ES-I3 (cell line): ENCODE measurements around the gene MYH7.

Experiments
- H3K36me3 ChIP-seq: 2 replicates; pipeline ENCODE4 v1.6.1; 2013; ENCODE audit warnings: mild to moderate bottlenecking, low read length, control low read depth, moderate library complexity; ENCODE audit not compliant: insufficient read depth
- H3K4me1 ChIP-seq: 2 replicates; pipeline ENCODE4 v1.6.1; 2013; ENCODE audit warnings: mild to moderate bottlenecking, control low read depth, low read length; ENCODE audit not compliant: insufficient read depth
- H3K9ac ChIP-seq: 2 replicates; pipeline ENCODE4 v1.6.1; 2013; ENCODE audit warnings: low read depth, mild to moderate bottlenecking, low read length, moderate library complexity
- H3K9me3 ChIP-seq: 2 replicates; pipeline ENCODE4 v1.6.1; 2013; ENCODE audit warnings: mild to moderate bottlenecking, low read length, moderate library complexity; ENCODE audit not compliant: control insufficient read depth, insufficient read depth

The MYH7 gene

GRCh38 chr14:23385642-23386265 lies 49.7 kb downstream of the MYH7 start:
- no peaks in the 10 kb centered on the region for H3K9me3 ChIP-seq
- no peaks in the 10 kb centered on the region for H3K4me1 ChIP-seq
- no peaks in the 10 kb centered on the region for H3K36me3 ChIP-seq
- no peak overlapping the region for H3K9ac ChIP-seq

GRCh38 chr14:23385244-23385641 lies 50.2 kb downstream of the MYH7 start:
- Histone ChIP-seq H3K36me3 (no peaks in the 10 kb centered on the region), H3K9ac (no peak overlapping the region), H3K4me1 (no peaks in the 10 kb centered on the region), H3K9me3 (no peaks in the 10 kb centered on the region)

- Histone ChIP-seq H3K9ac (no peak overlapping the region), H3K36me3 (no peaks in the 10 kb centered on the region), H3K9me3 (no peaks in the 10 kb centered on the region), H3K4me1 (no peaks in the 10 kb centered on the region)
These were observed 50.9 kb downstream of the MYH7 start for GRCh38 chr14:23384364-23385080.

GRCh38 chr14:23382731-23383440 lies 52.6 kb downstream of the MYH7 start:
- no peaks in the 10 kb centered on the region for H3K4me1 ChIP-seq
- no peak overlapping the region for H3K9ac ChIP-seq
- no peaks in the 10 kb centered on the region for H3K36me3 ChIP-seq
- H3K9me3 ChIP-seq: no peaks in the 10 kb centered on the region

GRCh38 chr14:23382276-23382675 lies 53.2 kb downstream of the MYH7 start:
- Histone ChIP-seq H3K9ac (no peak overlapping the region), H3K4me1 (no peaks in the 10 kb centered on the region), H3K36me3 (no peaks in the 10 kb centered on the region), H3K9me3 (no peaks in the 10 kb centered on the region)

GRCh38 chr14:23381871-23382270 lies 53.6 kb downstream of the MYH7 start:
- Histone ChIP-seq H3K9me3 (no peaks in the 10 kb centered on the region), H3K36me3 (no peaks in the 10 kb centered on the region), H3K9ac (no peak overlapping the region), H3K4me1 (no peaks in the 10 kb centered on the region)

GRCh38 chr14:23380976-23381375 lies 54.5 kb downstream of the MYH7 start:
- H3K9me3 ChIP-seq: no peaks in the 10 kb centered on the region
- H3K4me1 ChIP-seq: no peaks in the 10 kb centered on the region; the same call in 1 of the 2 replicates
- no peak overlapping the region for H3K9ac ChIP-seq
- H3K36me3 ChIP-seq: no peaks in the 10 kb centered on the region

- no peak overlapping the region for H3K9ac ChIP-seq
- H3K9me3 ChIP-seq: no peaks in the 10 kb centered on the region
- no peaks in the 10 kb centered on the region for H3K36me3 ChIP-seq
- no peaks in the 10 kb centered on the region; the same call in 1 of the 2 replicates for H3K4me1 ChIP-seq
These were observed 55.1 kb downstream of the MYH7 start for GRCh38 chr14:23380197-23380914.

GRCh38 chr14:23379366-23380196 lies 55.9 kb downstream of the MYH7 start:
- H3K9ac ChIP-seq: no peak overlapping the region
- no peaks in the 10 kb centered on the region; the same call in 1 of the 2 replicates for H3K4me1 ChIP-seq
- no peaks in the 10 kb centered on the region for H3K36me3 ChIP-seq
- H3K9me3 ChIP-seq: no peaks in the 10 kb centered on the region

- H3K9ac ChIP-seq: no peak overlapping the region
- no peaks in the 10 kb centered on the region for H3K36me3 ChIP-seq
- no peaks in the 10 kb centered on the region for H3K9me3 ChIP-seq
- H3K4me1 ChIP-seq: no peaks in the 10 kb centered on the region; the same call in 1 of the 2 replicates
These were observed 56.7 kb downstream of the MYH7 start for GRCh38 chr14:23378612-23379220.

- Histone ChIP-seq H3K9ac (no peak overlapping the region), H3K4me1 (no peaks in the 10 kb centered on the region; the same call in 1 of the 2 replicates), H3K9me3 (no peaks in the 10 kb centered on the region), H3K36me3 (no peaks in the 10 kb centered on the region)
These were observed 57.6 kb downstream of the MYH7 start for GRCh38 chr14:23377573-23378563.

- H3K4me1 ChIP-seq: no peaks in the 10 kb centered on the region; the same call in 1 of the 2 replicates
- H3K9ac ChIP-seq: no peak overlapping the region
- H3K9me3 ChIP-seq: no peaks in the 10 kb centered on the region
- H3K36me3 ChIP-seq: no peaks in the 10 kb centered on the region; the same call in 1 of the 2 replicates
These were observed 58.3 kb downstream of the MYH7 start for GRCh38 chr14:23377198-23377550.
